ENCODE data around the gene CTSZ.
"Not testable (repeated sequence)": the region's sequence is repeated elsewhere in the genome, so short reads cannot be mapped to it uniquely, and the experiment has no call there.

The CTSZ gene

GRCh38 chr20:58975353-58975752 is 31.7 kb downstream of the CTSZ start:
- DNase-seq = no peak

GRCh38 chr20:58973866-58974265 is 33.2 kb downstream of the CTSZ start:
- DNase-seq = no peak

GRCh38 chr20:58973179-58973578 is 33.9 kb downstream of the CTSZ start:
- DNase-seq = no peak

GRCh38 chr20:58971429-58971828 is 35.6 kb downstream of the CTSZ start:
- no peak for DNase-seq

DNA sequence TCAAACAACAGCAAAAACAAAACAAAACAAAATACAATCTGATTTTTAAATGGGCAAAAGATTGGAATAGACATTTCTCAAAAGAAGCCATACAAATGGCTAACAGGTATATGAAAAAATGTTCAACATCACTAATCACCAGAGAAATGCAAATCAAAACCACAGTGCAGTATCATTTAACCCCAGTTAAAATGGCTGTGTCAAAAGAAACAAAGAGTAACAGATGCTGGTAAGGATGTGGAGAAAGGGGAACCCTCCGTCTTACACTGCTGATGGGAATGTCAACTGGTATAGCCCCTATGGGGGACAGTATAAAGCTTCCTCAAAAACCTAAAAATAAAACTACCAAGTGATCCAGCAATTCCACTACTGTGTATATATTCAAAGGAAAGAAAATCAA is 36.9 kb downstream of the CTSZ start:
- no peak for DNase-seq

DNA sequence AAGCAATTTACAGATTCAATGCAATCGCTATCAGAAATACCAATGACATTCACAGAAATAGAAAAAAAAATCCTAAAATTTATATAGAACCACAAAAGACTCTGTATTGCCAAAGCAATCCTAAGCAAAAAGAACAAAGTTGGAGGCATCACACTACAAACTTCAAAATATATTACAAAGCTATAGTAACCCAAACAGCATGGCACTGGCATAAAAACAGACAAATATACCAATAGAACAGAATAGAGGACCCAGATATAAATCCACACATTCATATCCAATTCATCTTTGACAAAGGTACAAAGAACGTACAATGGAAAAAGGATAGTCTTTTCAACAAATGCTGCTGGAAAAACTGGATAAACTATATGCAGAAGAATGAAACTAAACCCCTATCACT is 37.6 kb downstream of the CTSZ start:
- no peak for DNase-seq

GRCh38 chr20:58967652-58968429 is 39.2 kb downstream of the CTSZ start:
- DNase-seq = no peak

GRCh38 chr20:58965270-58966064 is 41.6 kb downstream of the CTSZ start:
- no peak for DNase-seq

- not testable (repeated sequence) for DNase-seq
Observed at GRCh38 chr20:58963922-58964321, 43.1 kb downstream of the CTSZ start.

DNA sequence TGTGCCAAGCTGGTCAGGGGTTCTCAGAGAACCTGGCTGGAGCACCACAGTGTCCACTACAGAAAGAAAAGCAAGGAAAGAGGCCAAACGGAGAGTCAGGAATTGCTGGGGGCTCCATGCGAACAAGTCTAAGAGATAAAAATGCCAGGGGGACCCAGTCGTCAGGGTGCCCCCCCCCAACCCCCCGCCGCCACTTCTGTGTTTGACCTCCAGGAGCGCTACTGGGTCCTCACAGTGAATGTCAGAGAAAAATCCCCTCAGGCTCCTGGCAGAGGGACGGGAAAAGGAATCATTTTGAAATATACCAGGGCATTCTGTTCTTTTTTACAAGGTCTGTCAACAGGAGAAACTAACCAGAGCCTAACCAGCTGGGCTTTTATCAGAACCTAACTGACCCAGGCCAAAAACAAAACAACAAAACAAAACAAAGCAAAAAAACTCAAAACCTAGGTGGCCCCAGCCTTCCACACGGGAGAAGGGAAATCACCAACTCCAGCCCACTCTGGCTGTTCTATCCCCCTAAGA is 43.9 kb downstream of the CTSZ start:
- DNase-seq = no peak

DNA sequence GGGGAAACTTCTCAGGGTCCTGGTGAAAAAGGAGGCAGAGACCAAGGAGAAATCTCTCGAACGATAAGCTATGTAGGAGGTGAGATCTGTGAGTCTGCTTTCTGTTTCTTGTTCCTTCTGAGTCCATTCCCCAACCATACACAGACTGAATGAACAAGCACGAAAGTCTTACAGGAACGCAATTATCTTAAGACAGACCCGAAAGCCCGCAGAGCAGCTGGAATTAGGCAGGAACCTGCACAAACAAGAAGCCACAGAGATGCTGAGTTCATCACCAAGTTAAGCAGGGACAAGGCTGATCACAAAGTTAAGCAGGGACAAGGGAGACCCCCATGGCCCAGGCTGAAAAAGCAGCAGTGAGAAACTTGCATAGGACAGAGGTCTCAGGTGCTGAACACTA is 47.4 kb downstream of the CTSZ start:
- no peak for DNase-seq

DNA sequence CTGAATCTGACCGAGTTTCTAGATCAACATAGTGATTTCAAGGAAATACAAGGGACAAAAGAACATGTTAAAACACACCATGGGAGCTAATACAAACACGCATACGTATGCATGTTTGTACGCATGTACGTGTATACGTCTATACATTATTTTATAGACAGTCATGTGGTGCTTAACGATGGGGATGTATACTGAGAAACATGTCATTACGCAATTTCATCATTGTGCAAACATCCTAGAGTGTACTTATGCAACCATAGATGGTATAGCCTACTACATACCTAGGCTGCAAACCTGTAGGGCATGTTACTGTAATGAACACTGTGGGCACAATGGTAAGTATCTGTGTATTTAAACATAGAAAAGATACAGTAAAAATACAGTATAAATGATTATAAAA is 51.0 kb downstream of the CTSZ start:
- DNase-seq = no peak

GRCh38 chr20:58953050-58953449 is 54.0 kb downstream of the CTSZ start:
- DNase-seq = no peak

DNA sequence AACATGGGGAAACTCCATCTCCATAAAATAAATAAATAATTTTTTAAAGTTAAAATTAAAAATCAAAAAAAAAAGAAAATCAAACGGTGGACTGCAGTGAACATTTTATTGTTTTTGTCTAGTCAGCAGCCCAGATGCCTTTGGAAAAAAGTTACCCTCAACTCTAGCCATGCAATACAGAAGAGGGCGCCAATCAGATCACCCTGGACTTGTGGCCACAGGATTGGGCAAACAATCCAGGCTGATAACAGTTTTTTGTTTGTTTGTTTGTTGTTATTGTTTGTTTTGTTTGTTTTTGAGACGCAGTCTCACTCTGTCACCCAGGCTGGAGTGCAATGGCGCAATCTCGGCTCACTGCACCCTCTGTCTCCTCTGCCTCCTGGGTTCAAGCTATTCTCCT is 56.5 kb downstream of the CTSZ start:
- DNase-seq = no peak

DNA sequence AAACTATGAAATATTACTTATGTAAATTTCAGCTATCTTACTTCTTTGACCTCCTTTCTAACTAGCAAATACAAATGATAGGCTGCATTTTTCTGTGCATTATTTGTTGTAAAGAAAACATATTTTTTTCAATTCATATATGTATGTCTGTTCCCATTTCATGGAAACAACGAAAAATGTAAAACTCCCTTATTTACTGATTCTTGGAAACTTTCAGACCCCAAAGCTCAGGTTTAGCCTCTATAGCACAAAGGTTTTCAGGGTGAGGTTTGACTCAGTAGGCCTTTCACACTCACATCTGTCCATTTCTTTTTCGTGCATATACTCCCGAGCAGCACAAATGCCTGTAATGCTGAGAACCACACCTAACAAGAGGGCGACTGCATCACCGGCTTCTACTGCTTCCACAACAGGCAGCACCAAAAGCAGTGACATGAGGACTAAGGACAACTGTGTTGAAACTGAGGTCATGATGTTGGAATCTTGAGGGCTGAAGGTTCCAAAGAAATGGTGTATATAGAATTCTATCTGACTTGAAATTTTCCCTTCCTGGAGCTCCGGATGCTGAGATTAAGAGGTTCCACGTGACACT is 59.2 kb downstream of the CTSZ start:
- not testable (repeated sequence) for DNase-seq

DNA sequence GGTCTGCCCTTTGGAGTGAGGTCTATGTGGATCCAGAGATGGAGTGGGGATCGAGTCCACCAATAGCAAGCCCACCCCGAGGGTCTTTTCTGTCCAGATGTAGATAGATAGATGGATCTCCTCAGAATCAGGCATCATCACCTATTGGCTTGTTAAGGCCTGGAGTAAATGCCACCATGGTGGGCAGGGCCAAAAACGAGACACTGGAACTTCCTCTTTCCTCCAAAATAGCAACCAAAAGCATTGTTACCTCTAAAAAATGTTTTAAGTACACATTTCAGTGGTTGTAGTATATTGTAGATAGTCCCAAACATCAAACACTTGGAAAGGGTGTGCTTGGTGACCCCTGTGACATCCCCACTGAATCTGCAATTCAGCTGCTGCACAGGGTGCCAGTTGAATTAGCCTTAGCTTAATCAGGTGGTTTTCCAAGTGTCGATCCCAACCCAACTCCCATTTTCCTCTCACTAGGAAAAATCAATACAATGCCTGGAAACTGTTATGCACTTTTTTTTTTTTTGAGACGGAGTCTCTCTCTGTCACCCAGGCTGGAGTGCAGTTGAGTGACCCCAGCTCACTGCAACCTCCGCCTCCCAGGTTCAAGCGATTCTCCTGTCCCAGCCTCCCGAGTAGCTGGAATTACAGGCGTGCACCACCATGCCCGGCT is 61.0 kb downstream of the CTSZ start:
- no peak for DNase-seq
